Smooth muscle cell of the brain vasculature (primary cell): Measurements from ENCODE around the gene PANX2.
A peak's percentile ranks its signal among the peaks of the same experiment; 100 is the strongest.

ENCODE experiments used
- DNase-seq: peaks from one replicate; pipeline ENCODE4 v3.0.0-alpha.2; 2012; ENCODE audit warnings: low read depth, low spot score

The PANX2 gene

GRCh38 chr22:50211147-50211546 lies 40.6 kb downstream of the PANX2 start:
- DNase-seq, result no peak

- DNase-seq, result no peak
These were observed 42.7 kb downstream of the PANX2 start for GRCh38 chr22:50213263-50213662.

GRCh38 chr22:50215297-50216054 lies 44.9 kb downstream of the PANX2 start:
- no peak for DNase-seq

GRCh38 chr22:50216055-50216683 lies 45.6 kb downstream of the PANX2 start:
- DNase-seq, result no peak

GRCh38 chr22:50216684-50217520 lies 46.4 kb downstream of the PANX2 start:
- no peak for DNase-seq

GRCh38 chr22:50217543-50218152 lies 47.1 kb downstream of the PANX2 start:
- no peak for DNase-seq

GRCh38 chr22:50218153-50218995 lies 47.8 kb downstream of the PANX2 start:
- DNase-seq, result no peak

- peak; percentile 56 for DNase-seq
These were observed 48.6 kb downstream of the PANX2 start for GRCh38 chr22:50218996-50219727.

- DNase-seq, result no peak
These were observed 49.5 kb downstream of the PANX2 start for GRCh38 chr22:50219800-50220602.

- DNase-seq, result no peak
These were observed 50.3 kb downstream of the PANX2 start for GRCh38 chr22:50220603-50221409.

- DNase-seq, result no peak
These were observed 51.1 kb downstream of the PANX2 start for GRCh38 chr22:50221410-50222300.

- no peak for DNase-seq
These were observed 52.0 kb downstream of the PANX2 start for GRCh38 chr22:50222508-50222907.

- DNase-seq, result no peak
These were observed 53.5 kb downstream of the PANX2 start for GRCh38 chr22:50224071-50224470.

GRCh38 chr22:50225200-50225969 lies 54.9 kb downstream of the PANX2 start:
- DNase-seq, result no peak

GRCh38 chr22:50226063-50226874 lies 55.7 kb downstream of the PANX2 start:
- DNase-seq, result no peak

GRCh38 chr22:50226875-50227165 lies 56.3 kb downstream of the PANX2 start:
- DNase-seq, result no peak
